ENCODE data around the gene CCDC110.

The CCDC110 gene

GRCh38 chr4:185412412-185412811 is 59.1 kb downstream of the CCDC110 start:
- DNase-seq, result peak in 1 of 3 donors; percentile 0

DNA sequence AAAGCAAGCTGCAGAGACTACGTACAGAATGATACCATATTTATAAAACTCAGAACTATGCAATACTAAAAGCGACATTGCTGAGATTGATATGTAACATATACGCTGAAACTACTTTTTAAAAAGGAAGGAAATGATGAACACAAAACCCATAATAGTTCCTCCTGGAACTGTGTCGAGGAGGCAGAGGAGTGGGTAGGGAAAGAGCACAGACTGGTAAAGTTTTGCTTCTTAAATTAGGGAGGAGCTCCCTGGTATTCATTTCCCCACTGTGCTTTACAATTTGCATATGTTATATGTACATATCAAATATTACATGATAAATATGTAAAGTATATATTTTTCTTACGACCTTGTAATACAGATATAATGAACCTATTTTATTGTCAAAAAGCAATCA is 59.7 kb downstream of the CCDC110 start:
- peak; percentile 52 to 78 (median 71) for DNase-seq

DNA sequence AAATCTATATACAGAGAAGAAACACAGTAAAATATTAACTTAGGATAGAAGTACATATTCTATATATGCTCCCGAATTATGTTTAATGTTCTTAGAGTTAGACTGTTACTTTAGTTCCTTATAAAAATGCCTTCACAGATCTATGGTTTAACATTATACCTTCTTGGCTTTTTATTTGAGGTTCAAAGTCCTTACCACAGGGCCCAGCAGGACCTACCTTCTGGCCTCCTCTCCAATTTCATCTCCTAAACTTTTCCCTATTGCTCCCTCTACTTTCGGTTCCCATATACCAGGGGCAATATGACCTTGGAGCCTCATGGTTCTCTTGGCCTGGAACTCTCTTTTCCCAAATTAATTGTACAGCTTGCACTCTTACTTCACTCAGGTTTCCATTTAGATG is 63.1 kb downstream of the CCDC110 start:
- no peak for DNase-seq

DNA sequence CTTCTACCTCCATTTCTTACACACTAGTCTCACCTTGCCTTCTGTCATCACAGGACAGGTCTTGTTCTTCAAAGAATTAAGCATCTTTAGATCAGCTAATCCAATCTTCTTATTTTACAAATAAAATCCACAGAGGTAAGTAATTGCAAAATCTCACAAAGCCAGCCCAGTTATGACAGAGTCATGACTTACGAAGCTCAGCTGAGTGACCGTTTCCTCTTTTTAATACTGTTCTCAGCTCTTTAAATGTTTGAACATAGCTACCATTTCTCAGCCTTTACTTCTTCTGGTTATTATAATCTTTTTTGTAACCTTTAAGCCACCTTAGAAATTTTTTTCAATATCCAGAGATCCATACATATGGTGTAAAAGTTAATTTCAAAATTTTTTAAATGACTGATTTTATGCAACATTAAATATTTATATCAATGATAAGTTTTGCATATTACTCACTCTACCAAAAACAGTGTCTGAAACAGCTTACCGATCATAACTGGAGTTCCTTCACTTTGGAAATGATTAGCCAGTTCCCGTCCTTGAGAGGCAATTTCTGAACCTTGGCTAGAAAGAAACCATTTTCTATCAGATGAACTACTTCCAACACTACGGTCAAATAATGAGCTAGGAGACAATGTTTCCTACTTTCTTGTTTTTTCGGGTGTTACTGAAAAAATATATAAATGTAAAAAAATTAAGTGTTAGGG is 66.1 kb downstream of the CCDC110 start:
- peak; percentile 62 to 81 (median 81) for DNase-seq

DNA sequence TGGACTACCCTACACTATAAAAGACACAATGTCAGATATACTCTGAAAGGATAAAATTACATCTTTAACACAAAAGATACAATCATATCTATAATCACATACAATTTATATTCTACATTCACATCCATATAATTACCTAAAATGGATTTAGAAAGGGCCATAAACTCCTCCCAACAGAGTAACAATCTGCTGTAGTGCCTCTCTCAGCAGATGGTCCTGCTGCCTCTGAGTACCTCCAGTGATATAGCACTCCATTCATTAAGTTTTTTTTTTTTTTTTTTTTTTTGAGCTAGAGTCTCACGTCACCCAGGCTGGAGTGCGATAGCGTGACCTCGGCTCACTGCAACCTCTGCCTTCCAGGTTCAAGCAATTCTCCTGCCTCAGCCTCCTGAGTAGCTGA is 67.5 kb downstream of the CCDC110 start:
- DNase-seq, result no peak

DNA sequence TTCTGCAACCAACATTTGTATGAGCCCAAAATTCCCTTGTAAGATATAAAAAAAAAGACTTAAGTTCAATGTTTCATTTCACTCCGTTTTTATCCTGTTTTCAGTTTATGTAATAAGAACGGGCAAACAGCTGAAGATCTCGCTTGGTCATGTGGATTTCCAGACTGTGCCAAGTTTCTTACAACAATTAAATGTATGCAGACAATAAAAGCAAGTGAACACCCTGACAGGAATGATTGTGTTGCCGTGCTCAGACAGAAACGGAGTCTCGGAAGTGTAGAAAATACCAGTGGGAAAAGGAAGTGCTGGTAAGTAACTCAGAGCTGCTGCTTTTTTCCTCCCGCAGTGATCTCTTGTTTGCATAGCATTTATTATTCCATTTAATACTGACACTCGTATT is 72.1 kb downstream of the CCDC110 start:
- no peak for DNase-seq

DNA sequence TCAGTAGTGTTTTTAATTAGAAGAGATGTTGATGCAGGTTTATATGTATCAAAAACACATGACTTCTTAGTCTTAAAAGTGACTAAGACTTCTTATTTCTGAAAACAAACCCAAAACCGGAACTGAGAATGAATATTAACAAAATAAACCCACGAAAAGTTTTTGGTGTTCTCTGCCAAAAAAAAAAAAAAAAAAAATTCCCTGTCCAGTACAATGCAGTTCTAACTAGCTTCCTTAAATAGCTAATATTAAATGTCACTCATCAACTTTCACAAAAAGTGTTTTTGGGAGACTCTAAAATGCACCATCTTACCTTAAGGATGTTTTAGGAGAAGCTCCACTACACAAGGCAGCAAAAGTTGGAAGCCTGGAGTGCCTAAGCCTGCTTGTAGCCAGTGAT is 72.9 kb downstream of the CCDC110 start:
- DNase-seq, result peak; percentile 10 to 79 (median 72)

- DNase-seq, result peak in 1 of 3 donors; percentile 13
These were observed 74.7 kb downstream of the CCDC110 start, which contains the start of gene ANKRD37 for GRCh38 chr4:185396724-185397385. TSS of gene ANKRD37 (plus strand) at chr4:185396841. CDS start at chr4:185396924, 83 bp downstream.

DNA sequence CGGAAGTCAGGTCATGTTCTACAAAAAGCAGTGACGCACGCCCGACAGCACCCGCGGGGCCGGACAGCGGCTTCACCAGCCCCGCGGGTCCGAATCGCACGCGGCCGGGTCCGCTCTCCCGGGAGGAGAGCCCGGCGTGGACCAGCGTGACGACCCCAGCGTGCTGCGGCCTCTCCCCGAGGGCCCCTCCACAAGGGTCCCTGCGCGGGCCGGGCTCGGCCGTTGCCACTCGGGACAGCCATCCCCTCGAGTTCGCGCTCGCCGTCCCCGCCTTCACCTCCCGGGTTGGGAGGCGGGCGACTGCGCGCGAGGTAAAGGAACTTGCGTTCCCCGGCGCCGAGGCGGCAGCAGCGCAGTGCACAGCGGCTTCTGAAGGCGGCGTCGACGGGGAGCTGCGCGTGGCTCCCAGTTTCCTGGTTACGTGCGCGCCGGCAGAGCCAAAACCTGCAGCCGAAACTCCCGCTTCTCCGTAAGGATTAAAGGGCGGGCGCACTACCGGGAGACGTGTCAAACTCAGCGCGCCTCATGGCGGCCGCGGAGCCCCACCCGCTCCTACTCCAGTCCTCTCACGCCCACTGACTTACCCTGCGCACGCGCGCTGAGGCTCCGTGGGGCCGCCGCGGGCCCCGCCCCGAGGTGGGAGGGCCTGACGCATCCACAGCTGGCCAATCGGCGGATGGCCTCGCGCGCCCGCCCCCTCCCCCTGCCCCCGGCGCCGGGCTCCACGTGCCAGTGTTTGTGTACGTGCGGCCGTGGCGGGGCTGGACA is 75.4 kb downstream of the CCDC110 start:
- peak; percentile 98 to 99 (median 98) for DNase-seq

- DNase-seq, result peak in 2 of 3 donors; percentile 13 to 31
These were observed 76.1 kb downstream of the CCDC110 start, which contains the start of gene LRP2BP for GRCh38 chr4:185395238-185395955. TSS of gene LRP2BP (minus strand) at chr4:185395924. CDS start at chr4:185378186, 17,738 bp downstream.
